ENCODE results near the gene KCNN3. TPM values are rescaled to one million over a fixed set of nuclear protein-coding genes. Genes with fewer than 3 reads are reported as not detected.

The KCNN3 gene
- total and polyA plus RNA-seq, 2 of the 8 experiments (the other 6 are each of a cell fraction or from before 2014, with no cell fraction given), result 2.8 to 3.7 TPM

- no peak for TF ChIP-seq CHD7 (IDR thresholded peaks at IDR 0.05; ENCODE audit: insufficient replicate concordance, low read length)
- TF ChIP-seq CBX8 (IDR thresholded peaks at IDR 0.05; ENCODE audit: borderline replicate concordance, low read depth, low read length), result no peak
- TF ChIP-seq CTCF (IDR thresholded peaks at IDR 0.05; ENCODE audit: control extremely low read depth in 1 of 3, insufficient read depth in 1 of 3, low read depth in 1 of 3, low read length in 3 of 3), result no peak
- no peak for TF ChIP-seq EZH2 (IDR thresholded peaks at IDR 0.05; ENCODE audit: low read depth, low read length, severe bottlenecking)
- no peak for TF ChIP-seq CREB1 (IDR thresholded peaks at IDR 0.05)
- no peak for TF ChIP-seq POLR2AphosphoS5 (IDR thresholded peaks at IDR 0.05; ENCODE audit: low read depth, low read length)
- TF ChIP-seq RFX5 (IDR thresholded peaks at IDR 0.05; ENCODE audit: borderline replicate concordance, low read depth, low read length), result no peak
- no peak for TF ChIP-seq SP2 (IDR thresholded peaks at IDR 0.05; ENCODE audit: low read length)
- TF ChIP-seq BCL11A (IDR thresholded peaks at IDR 0.05; ENCODE audit: low read depth in 2 of 2, low read length in 2 of 2), result no peak
Observed at GRCh38 chr1:154793685-154794084, 76.4 kb downstream of the KCNN3 start (continued).
